Activated CD4-positive, alpha-beta memory T cell treated with anti-CD3 and anti-CD28 coated beads for 36 hours (primary cell): ENCODE results near the gene LRRC8D. TPM values are rescaled to one million over a fixed set of nuclear protein-coding genes. Genes with fewer than 3 reads are reported as not detected.

ENCODE experiments used
- CTCF ChIA-PET: fragments of 350-600 bp; sonication (Branson Sonifier 250); formaldehyde crosslinking; loops from one replicate; lab custom pipeline; 2021; ENCODE audit warnings: antibody characterized with exemption, inconsistent platforms; lab: Charles Lee
- POLR2A ChIA-PET: fragments of 350-600 bp; sonication (Branson Sonifier 250); formaldehyde crosslinking; loops from one replicate; lab custom pipeline; 2021; ENCODE audit warnings: antibody characterized with exemption; lab: Charles Lee
- DNase-seq: peaks from one replicate; pipeline ENCODE4 v3.0.0-alpha.2; 2020
- H3K27ac Mint-ChIP-seq: one replicate; pipeline ENCODE4 v1.8.0; 2021; ENCODE audit warnings: mixed read lengths
- H3K27me3 Mint-ChIP-seq: one replicate; pipeline ENCODE4 v1.8.0; 2021; ENCODE audit warnings: mixed read lengths
- H3K36me3 Mint-ChIP-seq: one replicate; pipeline ENCODE4 v1.8.0; 2021; ENCODE audit warnings: mixed read lengths
- H3K4me1 Mint-ChIP-seq: one replicate; pipeline ENCODE4 v1.8.0; 2021; ENCODE audit warnings: low read depth, mixed read lengths
- H3K4me3 Mint-ChIP-seq: one replicate; pipeline ENCODE4 v1.8.0; 2021; ENCODE audit warnings: mild to moderate bottlenecking, mixed read lengths
- H3K9me3 Mint-ChIP-seq: one replicate; pipeline ENCODE4 v1.8.0; 2021; ENCODE audit warnings: mixed read lengths
- intact Hi-C: fragments of 100-400 bp; cut with micrococcal nuclease; formaldehyde crosslinking; loops from one replicate; pipeline ENCODE4 v1.15.1; 2023
- total RNA-seq, 2 experiments: library from RNA; stranded (reverse); gene quantifications; one replicate each; pipeline ENCODE4 v1.2.3, GENCODE V29; 2021

Gene LRRC8D
- total RNA-seq, 2 experiments from 2014 or later = 17.7 to 19.4 TPM

DNA sequence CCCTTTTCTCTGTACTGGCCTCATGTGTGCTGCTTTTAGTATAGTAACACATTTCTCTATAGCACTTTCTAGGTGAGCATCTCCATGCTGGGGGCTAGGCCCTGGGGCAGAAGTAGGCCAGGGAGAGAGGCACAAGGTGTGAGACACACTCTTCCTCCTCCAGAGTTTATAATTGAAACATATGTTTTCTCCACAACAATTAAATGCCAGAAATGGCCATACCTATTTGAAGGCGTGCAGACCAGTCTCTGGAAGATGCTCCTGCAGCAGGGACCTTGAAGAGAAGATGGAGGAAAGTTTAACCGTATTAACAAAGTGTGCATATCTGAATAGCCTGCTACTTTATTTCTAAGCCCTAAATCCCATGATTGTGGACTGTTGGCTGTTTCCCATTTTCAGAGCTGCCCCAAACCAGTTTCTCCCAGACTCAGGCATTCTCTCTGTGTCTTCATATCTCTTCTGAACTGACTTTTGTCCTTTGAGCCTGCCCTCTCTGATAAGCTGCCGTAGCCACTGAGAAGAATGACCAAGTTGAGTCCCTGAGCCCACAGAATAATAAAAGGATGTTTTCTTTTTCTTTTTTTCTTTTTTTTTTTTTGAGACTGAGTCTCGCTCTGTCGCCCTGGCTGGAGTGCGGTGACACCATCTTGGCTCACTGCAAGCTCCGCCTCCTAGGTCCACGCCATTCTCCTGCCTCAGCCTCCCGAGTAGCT lies 81.3 kb downstream of the LRRC8D start:
- peaks cover 38% of the 10 kb centered on the region for H3K4me1 Mint-ChIP-seq
- H3K36me3 Mint-ChIP-seq = peaks cover 7% of the 10 kb centered on the region
- no peaks in the 10 kb centered on the region for H3K27me3 Mint-ChIP-seq
- POLR2A ChIA-PET = no interaction called here
- no peak for DNase-seq
- intact Hi-C loops = no loop called here
- CTCF ChIA-PET = no interaction called here
- no peak overlapping the region for H3K27ac Mint-ChIP-seq
- H3K4me3 Mint-ChIP-seq = no peak overlapping the region
- H3K9me3 Mint-ChIP-seq = no peaks in the 10 kb centered on the region

DNA sequence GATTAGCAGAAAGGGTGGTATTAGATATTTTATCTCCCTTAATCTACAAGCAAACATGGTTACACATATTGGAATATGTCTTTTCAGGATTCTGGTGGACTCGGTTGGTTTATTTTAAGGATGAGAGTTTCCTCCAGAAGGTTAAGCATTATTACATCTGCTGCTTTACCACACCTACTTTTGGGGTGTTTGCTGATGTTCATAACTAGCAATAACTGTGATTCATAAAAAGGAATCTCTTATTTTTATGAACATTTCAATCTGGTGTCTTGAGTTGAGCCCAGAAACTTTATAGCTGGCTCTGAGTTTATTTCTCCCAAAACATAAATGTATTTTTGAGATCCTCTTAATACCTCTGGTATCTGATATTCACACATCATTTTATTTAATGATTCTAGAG lies 82.7 kb downstream of the LRRC8D start:
- POLR2A ChIA-PET = no interaction called here
- H3K36me3 Mint-ChIP-seq = peaks cover 7% of the 10 kb centered on the region
- no peak for DNase-seq
- intact Hi-C loops = no loop called here
- no peaks in the 10 kb centered on the region for H3K27me3 Mint-ChIP-seq
- CTCF ChIA-PET = no interaction called here
- peaks cover 53% of the 10 kb centered on the region for H3K4me1 Mint-ChIP-seq
- H3K27ac Mint-ChIP-seq = no peak overlapping the region
- H3K4me3 Mint-ChIP-seq = no peak overlapping the region
- H3K9me3 Mint-ChIP-seq = no peaks in the 10 kb centered on the region

DNA sequence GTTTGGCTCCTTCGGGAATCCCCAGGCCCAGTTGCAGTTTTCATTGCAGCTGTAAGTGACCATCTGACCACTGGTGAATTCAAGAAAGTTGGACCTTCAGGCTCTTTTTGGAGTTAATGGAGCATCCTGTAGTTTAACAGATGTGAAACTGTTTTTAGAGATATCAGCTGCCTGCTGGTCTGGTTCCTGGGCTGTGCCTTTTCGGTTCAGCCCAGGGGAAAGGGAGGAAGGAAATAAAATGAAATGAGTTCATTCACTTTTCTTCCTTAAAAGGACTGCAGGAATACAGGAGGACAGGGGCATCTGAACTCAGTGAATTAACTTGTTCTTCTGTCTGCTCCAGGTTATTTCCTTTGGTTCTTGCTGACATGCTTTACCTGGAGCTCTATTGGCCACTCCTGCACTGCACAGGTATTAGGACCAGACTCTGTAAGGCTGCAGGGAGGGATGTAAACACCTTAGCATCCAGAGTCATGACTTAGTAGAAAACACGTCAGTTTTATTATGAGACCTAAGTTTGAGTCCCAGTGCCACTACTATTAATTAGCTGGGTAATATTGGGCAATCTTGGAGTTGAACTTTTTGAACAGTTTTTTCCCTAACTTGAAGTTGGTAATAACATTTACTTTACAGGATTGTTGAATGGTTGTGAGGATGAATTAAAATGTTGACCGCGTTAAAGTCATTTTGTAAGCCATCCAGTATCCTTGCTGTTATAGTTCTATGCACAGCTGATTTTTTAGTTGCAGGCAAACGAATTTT lies 83.6 kb downstream of the LRRC8D start:
- H3K27me3 Mint-ChIP-seq = no peaks in the 10 kb centered on the region
- ChIA-PET CTCF (no interaction called here), POLR2A (interaction anchor here (1.1 kb wide), 1 partner anchor 61 kb away, joined by 3 read pairs; no protein-coding TSS in a partner anchor)
- no peak for DNase-seq
- H3K27ac Mint-ChIP-seq = no peak overlapping the region
- peaks cover 9% of the 10 kb centered on the region for H3K36me3 Mint-ChIP-seq
- peaks cover 60% of the 10 kb centered on the region for H3K4me1 Mint-ChIP-seq
- intact Hi-C loops = no loop called here
- no peak overlapping the region for H3K4me3 Mint-ChIP-seq
- H3K9me3 Mint-ChIP-seq = no peaks in the 10 kb centered on the region

- peaks cover 61% of the 10 kb centered on the region for H3K4me1 Mint-ChIP-seq
- POLR2A ChIA-PET = interaction anchor here (1.1 kb wide), 1 partner anchor 62 kb away, joined by 3 read pairs; no protein-coding TSS in a partner anchor
- no peak overlapping the region for H3K4me3 Mint-ChIP-seq
- H3K36me3 Mint-ChIP-seq = peaks cover 9% of the 10 kb centered on the region
- CTCF ChIA-PET = interaction anchor here (1.0 to 1.9 kb wide), 2 partner anchors 14 to 62 kb away, joined by 4 to 6 read pairs; no protein-coding TSS in a partner anchor
- DNase-seq = no peak
- no peaks in the 10 kb centered on the region for H3K9me3 Mint-ChIP-seq
- H3K27ac Mint-ChIP-seq = no peak overlapping the region
- intact Hi-C loops = loop anchor here (1.0 to 5.0 kb wide), 2 partner anchors 48 to 84 kb away; partner anchors contain the start of gene LRRC8D
- no peaks in the 10 kb centered on the region for H3K27me3 Mint-ChIP-seq
Observed at GRCh38 chr1:89905395-89906058, 84.7 kb downstream of the LRRC8D start.

- peaks cover 63% of the 10 kb centered on the region for H3K4me1 Mint-ChIP-seq
Observed at GRCh38 chr1:89906088-89906487, 85.3 kb downstream of the LRRC8D start.

GRCh38 chr1:89907727-89908212 lies 86.9 kb downstream of the LRRC8D start:
- Mint-ChIP-seq H3K27ac (peak overlapping the region; percentile 59), H3K36me3 (peaks cover 12% of the 10 kb centered on the region), H3K27me3 (no peaks in the 10 kb centered on the region), H3K4me3 (no peak overlapping the region), H3K4me1 (peaks cover 59% of the 10 kb centered on the region), H3K9me3 (no peaks in the 10 kb centered on the region)
- POLR2A ChIA-PET = no interaction called here
- no peak for DNase-seq
- intact Hi-C loops = loop anchor here (5.0 kb wide), 1 partner anchor 50 kb away; no protein-coding TSS in a partner anchor
- CTCF ChIA-PET = no interaction called here

More at GRCh38 chr1:89906088-89906487, 85.3 kb downstream of the LRRC8D start:
- intact Hi-C loops = loop anchor here (1.0 to 5.0 kb wide), 2 partner anchors 49 to 85 kb away; partner anchors contain the start of gene LRRC8D
- ChIA-PET POLR2A (interaction anchor here (0.7 kb wide), 1 partner anchor 20 kb away, joined by 3 read pairs; no protein-coding TSS in a partner anchor), CTCF (interaction anchor here (1.0 to 1.9 kb wide), 2 partner anchors 13 to 63 kb away, joined by 4 to 6 read pairs; no protein-coding TSS in a partner anchor)
- H3K4me3 Mint-ChIP-seq = no peak overlapping the region
- peaks cover 9% of the 10 kb centered on the region for H3K36me3 Mint-ChIP-seq
- DNase-seq = no peak
- no peaks in the 10 kb centered on the region for H3K27me3 Mint-ChIP-seq
- no peak overlapping the region for H3K27ac Mint-ChIP-seq
- no peaks in the 10 kb centered on the region for H3K9me3 Mint-ChIP-seq

- H3K9me3 Mint-ChIP-seq = no peaks in the 10 kb centered on the region
- peaks cover 55% of the 10 kb centered on the region for H3K4me1 Mint-ChIP-seq
- no peak for DNase-seq
- CTCF ChIA-PET = no interaction called here
- peak overlapping the region; percentile 47 for H3K27ac Mint-ChIP-seq
- H3K36me3 Mint-ChIP-seq = peaks cover 13% of the 10 kb centered on the region
- intact Hi-C loops = loop anchor here (5.0 kb wide), 1 partner anchor 51 kb away; no protein-coding TSS in a partner anchor
- POLR2A ChIA-PET = no interaction called here
- H3K27me3 Mint-ChIP-seq = no peaks in the 10 kb centered on the region
- no peak overlapping the region for H3K4me3 Mint-ChIP-seq
Observed at GRCh38 chr1:89908273-89908671, 87.4 kb downstream of the LRRC8D start.

DNA sequence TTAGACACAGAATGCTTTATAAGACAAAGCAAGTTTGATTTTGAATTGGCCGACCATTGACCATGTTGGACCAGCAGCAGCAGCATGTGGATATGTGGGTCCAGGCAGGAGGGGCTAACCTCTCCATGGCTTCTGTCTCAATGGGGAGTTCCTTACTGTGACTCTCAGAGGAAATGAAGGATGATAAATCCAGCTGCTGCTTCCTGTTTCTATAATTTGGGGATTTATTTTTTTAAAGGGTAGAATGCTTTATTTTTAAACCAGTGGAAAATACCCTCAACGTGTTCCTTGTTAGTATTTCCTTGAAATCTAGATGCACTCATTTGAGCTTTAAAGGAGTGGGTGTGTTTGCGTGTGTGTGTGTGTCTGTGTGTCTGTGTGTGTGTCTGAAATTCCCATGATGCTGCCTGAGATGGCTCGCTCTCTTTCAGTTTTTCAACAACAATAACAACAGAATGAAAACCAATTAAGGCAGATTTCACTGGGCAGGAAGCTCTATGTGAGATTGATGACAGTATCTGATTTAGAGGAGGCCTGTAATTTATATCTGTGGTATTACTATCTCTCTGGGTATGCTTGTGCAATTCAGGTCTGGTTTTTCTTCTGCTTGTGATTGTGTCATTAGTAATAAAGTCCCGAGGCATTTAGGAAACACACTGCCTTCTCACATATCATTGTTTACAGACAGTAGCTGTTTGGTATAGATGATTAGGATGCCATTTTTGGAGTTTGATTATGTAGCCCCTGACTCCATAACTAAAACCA lies 88.0 kb downstream of the LRRC8D start:
- Mint-ChIP-seq H3K4me3 (no peak overlapping the region), H3K36me3 (peaks cover 13% of the 10 kb centered on the region), H3K9me3 (no peaks in the 10 kb centered on the region), H3K27ac (peak overlapping the region; percentile 47), H3K27me3 (no peaks in the 10 kb centered on the region), H3K4me1 (peaks cover 49% of the 10 kb centered on the region)
- CTCF ChIA-PET = no interaction called here
- intact Hi-C loops = loop anchor here (1.0 to 5.0 kb wide), 2 partner anchors 52 to 66 kb away; no protein-coding TSS in a partner anchor
- DNase-seq = no peak
- POLR2A ChIA-PET = no interaction called here

- H3K36me3 Mint-ChIP-seq = peaks cover 13% of the 10 kb centered on the region
- H3K4me1 Mint-ChIP-seq = peaks cover 43% of the 10 kb centered on the region
- H3K9me3 Mint-ChIP-seq = no peaks in the 10 kb centered on the region
- ChIA-PET CTCF (no interaction called here), POLR2A (no interaction called here)
- DNase-seq = no peak
- no peak overlapping the region for H3K27ac Mint-ChIP-seq
- intact Hi-C loops = no loop called here
- H3K4me3 Mint-ChIP-seq = no peak overlapping the region
- H3K27me3 Mint-ChIP-seq = no peaks in the 10 kb centered on the region
Observed at GRCh38 chr1:89910268-89910667, 89.4 kb downstream of the LRRC8D start.

DNA sequence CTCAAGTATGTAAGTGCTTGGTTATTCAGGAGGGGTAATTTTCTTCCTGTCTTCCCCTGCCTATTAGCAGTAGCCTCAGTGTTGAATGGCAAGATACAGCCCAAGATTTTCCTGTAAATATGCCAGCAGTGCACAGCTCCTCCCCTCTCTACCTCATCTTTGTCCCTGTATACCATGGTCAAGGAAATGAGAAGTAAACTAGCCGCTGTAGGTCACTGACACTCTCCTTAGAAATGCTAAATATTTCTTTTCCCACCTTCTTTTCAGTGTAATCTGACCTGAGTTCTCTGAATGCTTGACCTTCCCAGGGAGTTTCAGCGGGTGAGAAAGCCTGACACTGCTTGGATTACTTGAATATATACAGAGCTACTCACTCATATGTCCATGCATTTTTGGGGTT lies 89.9 kb downstream of the LRRC8D start:
- H3K4me3 Mint-ChIP-seq = no peak overlapping the region
- H3K4me1 Mint-ChIP-seq = peaks cover 43% of the 10 kb centered on the region
- intact Hi-C loops = no loop called here
- POLR2A ChIA-PET = no interaction called here
- CTCF ChIA-PET = no interaction called here
- H3K27me3 Mint-ChIP-seq = no peaks in the 10 kb centered on the region
- H3K9me3 Mint-ChIP-seq = no peaks in the 10 kb centered on the region
- no peak overlapping the region for H3K27ac Mint-ChIP-seq
- H3K36me3 Mint-ChIP-seq = peaks cover 11% of the 10 kb centered on the region
- DNase-seq = no peak
